SH-SY5Y (cell line): Measurements from ENCODE around the gene RASAL2.

Experiments used
- GATA2 ChIP-seq: IDR thresholded peaks from 2 replicates; pipeline ENCODE4 v1.6.1; 2011; ENCODE audit warnings: mild to moderate bottlenecking, low read depth, low read length
- GATA3 ChIP-seq: IDR thresholded peaks from 2 replicates; pipeline ENCODE4 v1.6.1; 2011; ENCODE audit warnings: low read depth, mild to moderate bottlenecking, low read length, moderate library complexity

Gene RASAL2

GRCh38 chr1:178121883-178122282, 28.0 kb downstream of the RASAL2 start:
- TF ChIP-seq GATA3 (no peak), GATA2 (no peak)

- TF ChIP-seq GATA2 = no peak
- TF ChIP-seq GATA3 = no peak
These were observed 28.4 kb downstream of the RASAL2 start for GRCh38 chr1:178122283-178122682.

- TF ChIP-seq GATA2 (no peak), GATA3 (no peak)
These were observed 30.2 kb downstream of the RASAL2 start for GRCh38 chr1:178124115-178124514.

- TF ChIP-seq GATA2 (no peak), GATA3 (no peak)
These were observed 32.4 kb downstream of the RASAL2 start for GRCh38 chr1:178126261-178126660.

- TF ChIP-seq GATA2 (no peak), GATA3 (no peak)
These were observed 32.9 kb downstream of the RASAL2 start for GRCh38 chr1:178126741-178127185.

- TF ChIP-seq GATA3 (no peak), GATA2 (no peak)
These were observed 33.7 kb downstream of the RASAL2 start for GRCh38 chr1:178127482-178128191.

- TF ChIP-seq GATA2 = no peak
- TF ChIP-seq GATA3 = no peak
These were observed 39.5 kb downstream of the RASAL2 start for GRCh38 chr1:178133239-178133989.

GRCh38 chr1:178134061-178134460, 40.2 kb downstream of the RASAL2 start:
- no peak for TF ChIP-seq GATA2
- no peak for TF ChIP-seq GATA3

- TF ChIP-seq GATA2 = no peak
- TF ChIP-seq GATA3 = no peak
These were observed 43.3 kb downstream of the RASAL2 start for GRCh38 chr1:178137238-178137637.

GRCh38 chr1:178142806-178143205, 48.9 kb downstream of the RASAL2 start:
- no peak for TF ChIP-seq GATA2
- TF ChIP-seq GATA3 = no peak

- TF ChIP-seq GATA2 (no peak), GATA3 (no peak)
These were observed 50.1 kb downstream of the RASAL2 start for GRCh38 chr1:178143730-178144690.

- no peak for TF ChIP-seq GATA3
- no peak for TF ChIP-seq GATA2
These were observed 51.7 kb downstream of the RASAL2 start for GRCh38 chr1:178145605-178146004.

- no peak for TF ChIP-seq GATA3
These were observed 52.5 kb downstream of the RASAL2 start for GRCh38 chr1:178146436-178146835.

- TF ChIP-seq GATA3 (no peak), GATA2 (no peak)
These were observed 56.7 kb downstream of the RASAL2 start for GRCh38 chr1:178150610-178151009.

GRCh38 chr1:178151831-178152230, 57.9 kb downstream of the RASAL2 start:
- TF ChIP-seq GATA3 (no peak), GATA2 (no peak)
